GM18508 (cell line): ENCODE results near the gene FAM234A.
"Not testable (repeated sequence)": the region's sequence is repeated elsewhere in the genome, so short reads cannot be mapped to it uniquely, and the experiment has no call there.

Experiments used
- ATAC-seq: cut with Tn5 transposase; IDR thresholded peaks from one replicate; pipeline ENCODE4 v1.9.1; 2021; ENCODE audit warnings: moderate number of reproducible peaks; ENCODE audit not compliant: insufficient read depth, unreplicated experiment

The FAM234A gene, protein sequence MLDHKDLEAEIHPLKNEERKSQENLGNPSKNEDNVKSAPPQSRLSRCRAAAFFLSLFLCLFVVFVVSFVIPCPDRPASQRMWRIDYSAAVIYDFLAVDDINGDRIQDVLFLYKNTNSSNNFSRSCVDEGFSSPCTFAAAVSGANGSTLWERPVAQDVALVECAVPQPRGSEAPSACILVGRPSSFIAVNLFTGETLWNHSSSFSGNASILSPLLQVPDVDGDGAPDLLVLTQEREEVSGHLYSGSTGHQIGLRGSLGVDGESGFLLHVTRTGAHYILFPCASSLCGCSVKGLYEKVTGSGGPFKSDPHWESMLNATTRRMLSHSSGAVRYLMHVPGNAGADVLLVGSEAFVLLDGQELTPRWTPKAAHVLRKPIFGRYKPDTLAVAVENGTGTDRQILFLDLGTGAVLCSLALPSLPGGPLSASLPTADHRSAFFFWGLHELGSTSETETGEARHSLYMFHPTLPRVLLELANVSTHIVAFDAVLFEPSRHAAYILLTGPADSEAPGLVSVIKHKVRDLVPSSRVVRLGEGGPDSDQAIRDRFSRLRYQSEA

DNA sequence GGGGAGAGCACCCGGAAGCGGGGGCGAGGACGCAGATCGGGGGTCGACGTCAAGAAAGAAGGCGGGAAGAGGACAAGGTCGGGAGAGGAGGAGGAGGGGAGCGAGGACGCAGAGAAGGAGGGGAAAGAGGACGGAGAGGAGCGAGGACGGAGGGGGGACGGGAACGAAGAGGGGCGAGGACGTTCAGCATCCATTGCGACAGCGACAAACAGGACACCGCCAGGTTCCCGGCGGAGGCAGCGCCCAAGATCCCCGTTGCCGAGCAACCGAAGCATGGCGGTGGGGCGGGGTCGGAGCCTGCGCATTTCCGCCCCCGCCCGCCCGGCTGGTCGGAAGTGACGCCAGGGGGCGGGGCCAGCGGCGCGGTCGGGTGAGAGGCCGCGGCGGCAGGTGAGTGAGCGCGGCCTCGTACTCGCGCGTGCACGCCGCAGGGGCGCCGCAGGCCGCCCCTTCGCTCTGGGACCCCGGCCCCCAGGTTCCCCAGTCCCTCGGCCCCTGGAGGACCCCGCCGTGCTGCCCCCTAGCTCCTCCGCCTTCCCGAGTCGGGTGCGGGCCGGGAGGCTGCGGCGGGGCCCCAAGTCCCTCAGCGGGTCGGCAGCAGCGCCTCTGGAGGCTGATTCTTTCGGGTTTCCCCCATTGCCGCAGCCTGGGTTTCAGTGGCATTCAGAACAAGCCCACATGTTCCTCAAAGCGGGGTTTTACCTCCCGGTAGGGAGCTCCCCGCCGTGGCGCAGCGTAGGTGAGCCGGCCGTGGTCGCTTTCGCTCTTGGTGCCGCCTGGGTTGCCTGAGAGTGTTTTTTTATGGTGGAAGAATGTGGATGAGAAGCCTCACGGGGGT is at the start of gene FAM234A:
FAM234A (plus strand) TSS at position 354 of the 838 bp plus-strand sequence. CDS start 19,593 bp downstream, outside the sequence.
- peak; percentile 73 for ATAC-seq

DNA sequence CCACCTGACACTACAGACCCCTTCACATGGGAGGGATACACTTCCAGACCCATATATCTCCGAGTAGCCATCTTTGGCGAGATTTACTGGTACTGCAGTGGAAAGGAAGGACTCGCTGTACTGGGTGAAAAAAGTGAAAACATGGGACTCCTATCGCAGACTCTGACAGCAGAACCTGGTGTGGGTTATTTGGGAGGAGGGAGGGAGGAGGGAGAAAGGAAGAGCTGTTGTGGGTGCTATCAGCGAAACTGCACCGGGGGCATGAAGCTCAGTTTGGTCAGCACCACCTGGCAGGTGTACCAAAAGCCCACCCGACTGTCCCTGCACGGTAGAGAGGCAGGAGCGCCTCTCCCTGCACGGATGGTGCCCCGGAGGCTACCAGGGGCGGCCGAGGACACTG is 49.4 kb upstream of the FAM234A start:
- no peak for ATAC-seq

DNA sequence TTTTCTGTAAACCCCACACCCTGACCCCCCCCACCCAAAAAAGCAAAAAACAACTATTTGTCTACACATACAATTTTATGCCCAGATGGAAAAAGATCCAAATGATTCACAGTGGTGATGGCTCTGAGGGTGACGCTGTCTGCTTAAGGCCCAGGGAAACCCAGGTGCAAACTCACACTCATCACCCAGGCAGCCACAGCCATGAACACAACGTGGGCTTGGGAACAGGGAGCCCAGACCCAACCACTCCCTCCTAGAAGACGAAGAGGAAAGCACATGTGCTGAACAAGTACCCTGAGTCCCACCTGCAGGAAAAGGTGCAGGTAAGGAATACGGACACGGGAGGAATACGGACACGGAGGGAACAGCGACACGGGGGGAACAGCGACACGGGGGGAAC is 48.9 kb upstream of the FAM234A start:
- no peak for ATAC-seq

DNA sequence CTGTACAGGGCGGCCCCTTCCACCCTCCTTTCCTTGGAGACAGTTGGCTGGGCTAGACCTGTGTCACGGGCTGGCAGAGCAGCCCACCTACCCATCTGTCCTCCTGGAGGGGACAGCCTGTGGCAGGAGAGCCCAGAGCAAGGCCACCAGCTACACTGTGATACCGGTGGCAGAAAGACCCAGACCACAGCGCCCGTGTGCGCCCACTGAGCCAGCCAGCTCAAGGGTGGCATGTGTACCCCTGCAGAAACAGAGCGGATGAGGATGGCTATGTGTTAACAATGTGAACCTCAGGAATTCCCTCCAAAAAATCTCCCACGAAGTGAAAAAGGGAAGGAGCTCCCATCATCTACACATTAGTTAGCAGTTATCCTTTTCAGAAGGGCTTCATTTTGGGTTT is 47.3 kb upstream of the FAM234A start:
- ATAC-seq, result no peak

DNA sequence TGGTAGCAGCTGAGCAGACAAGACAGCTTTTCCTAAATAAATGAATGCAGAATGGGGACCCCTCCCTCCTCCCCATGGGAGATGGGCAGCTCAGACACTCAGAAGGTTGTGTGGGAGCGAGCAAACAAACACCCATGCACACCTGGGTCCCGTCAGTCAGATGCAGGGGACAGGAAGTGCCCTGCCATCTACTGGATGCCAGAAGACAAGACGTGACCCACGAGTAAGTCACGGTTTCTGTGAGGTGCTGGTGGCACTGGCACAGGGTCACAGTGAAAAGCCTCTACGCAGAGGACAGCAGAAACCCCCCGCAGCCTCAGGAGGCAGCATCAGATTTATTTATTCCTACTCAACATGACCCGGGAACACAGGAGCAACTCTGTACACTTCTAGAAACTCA is 45.9 kb upstream of the FAM234A start:
- ATAC-seq, result no peak

DNA sequence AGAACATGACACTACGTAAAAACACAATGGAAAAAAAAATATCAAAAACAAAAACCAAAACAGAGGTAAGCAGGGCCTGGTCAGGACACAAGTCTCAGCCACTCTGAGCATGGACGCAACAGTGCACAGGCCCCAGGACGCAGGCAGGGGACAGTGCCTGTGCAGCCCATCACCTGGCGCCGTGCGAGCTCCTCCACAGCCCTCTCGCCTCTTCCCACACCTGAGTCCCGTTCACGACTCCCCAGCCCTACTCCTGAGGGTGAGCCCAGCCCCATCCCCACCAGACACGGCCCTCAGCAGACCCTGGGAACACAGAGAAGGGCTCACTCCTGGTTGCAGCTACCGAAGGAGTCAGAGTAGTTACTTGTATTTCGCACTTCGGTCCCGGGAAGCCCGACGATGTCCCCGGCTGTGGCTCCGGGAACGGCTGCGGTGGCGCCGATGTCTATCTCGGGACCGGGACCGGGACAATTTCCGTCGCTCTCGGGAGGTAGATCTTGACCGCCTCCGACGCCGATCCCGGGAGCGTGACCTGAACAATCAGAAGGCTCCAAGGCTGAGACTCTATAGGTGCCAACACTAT is 44.9 kb upstream of the FAM234A start:
- no peak for ATAC-seq

DNA sequence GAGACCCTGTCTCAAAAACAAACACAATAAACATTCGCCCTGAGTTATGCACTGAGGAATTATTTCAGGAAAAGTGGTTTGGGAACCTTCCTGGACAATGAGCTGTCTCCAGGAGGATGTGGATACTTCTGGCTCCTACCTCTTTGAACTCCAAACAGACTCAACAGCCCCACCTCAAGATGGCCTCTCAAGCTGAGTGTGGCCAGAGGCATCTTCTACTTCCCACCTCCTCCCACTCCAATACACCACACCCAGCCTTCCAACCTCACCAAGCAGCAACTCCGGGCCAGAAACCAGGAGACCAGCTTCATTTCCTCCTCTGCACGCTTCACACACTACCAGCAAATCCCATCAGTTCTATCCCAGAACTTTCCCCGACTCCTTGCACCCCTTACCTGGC is 42.8 kb upstream of the FAM234A start:
- ATAC-seq, result no peak

DNA sequence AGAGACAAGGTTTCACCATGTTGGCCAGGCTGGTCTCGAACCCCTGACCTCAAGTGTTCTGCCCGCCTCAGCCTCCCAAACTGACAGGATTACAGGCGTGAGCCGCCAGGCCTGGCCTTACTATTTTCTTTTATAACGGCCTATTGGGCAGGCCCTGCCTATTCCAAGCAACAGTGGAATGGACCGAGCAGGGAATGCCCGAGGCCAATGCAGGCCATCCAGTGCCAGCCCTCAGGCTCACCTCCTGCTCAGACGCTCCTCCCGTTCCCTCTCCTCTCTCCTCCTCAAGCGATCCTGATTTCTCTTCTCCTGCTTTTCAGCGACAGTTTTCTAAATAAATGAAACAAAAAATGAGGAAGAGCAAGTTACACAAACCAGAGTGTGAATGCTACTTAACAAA is 41.9 kb upstream of the FAM234A start:
- no peak for ATAC-seq

DNA sequence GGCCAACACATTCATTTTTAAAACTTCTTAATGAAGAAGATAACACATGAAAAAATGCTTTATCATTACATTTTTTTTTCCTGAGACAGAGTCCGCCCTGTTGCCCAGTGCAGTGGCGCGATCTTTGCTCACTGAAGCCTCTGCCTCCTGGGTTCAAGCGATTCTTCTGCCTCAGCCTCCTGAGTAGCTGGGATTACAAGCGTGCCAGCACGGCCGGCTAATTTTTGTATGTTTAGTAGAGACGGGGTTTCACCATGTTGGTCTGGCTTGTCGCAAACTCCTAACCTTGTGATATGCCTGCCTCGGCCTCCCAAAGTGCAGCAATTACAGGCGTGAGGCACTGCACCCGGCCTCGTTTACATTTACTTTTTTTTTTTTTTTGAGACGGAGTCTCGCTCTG is 41.2 kb upstream of the FAM234A start:
- ATAC-seq, result no peak

DNA sequence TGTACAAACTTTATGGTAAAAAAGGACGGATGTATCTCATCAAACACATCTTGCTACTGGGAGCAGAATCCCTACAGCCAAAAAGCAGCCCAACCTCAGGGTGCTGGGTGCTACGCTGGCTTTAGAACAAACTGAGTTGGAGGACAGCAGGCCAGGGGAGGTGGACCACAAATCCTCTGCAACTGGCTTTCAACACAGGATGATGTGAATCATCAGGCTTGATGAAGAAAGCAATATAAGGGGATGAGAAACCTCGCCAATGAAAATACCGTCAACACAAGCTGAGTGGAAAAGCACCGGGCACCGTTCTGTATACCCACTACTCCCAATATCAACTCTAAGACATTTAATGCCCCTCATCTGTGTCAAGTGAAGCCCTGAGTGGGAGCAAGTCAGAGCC is 40.1 kb upstream of the FAM234A start:
- no peak for ATAC-seq

DNA sequence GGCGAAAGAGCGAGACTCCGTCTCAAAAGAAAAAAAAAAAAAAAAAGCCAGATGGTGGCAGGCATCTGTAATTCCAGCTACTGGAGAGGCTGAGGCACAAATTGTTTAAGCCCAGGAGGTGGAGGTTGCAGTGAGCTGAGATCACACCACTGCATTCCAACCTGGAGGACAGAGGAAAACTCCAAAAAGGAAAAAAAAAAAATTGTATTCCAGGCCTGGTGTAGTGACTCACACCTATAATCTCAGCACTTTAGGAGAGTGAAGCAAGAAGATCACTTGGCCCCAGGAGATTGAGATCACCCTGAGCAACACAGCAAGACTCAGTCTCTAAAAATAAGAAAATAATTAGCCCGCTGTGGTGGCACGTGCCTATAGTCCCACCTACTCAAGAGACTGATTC is 34.2 kb upstream of the FAM234A start:
- ATAC-seq, result no peak

DNA sequence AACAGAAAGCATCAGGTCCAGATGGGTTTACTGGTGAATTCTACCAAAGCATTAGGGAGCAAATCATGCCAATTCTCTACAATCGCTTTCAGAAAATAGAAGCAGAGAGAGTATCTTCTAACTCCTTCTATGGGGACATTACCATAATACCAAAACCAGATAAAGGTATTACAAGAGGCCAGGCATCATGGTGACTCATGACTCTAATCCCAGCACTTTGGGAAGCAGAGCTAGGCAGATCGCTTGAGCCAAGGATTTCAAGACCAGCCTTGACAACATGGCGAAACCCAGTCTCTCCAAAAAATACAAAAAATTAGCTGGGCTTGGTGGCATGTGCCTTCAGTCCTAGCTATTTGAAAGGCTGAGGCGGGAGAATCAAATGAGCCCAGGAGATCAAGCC is 31.4 kb upstream of the FAM234A start:
- no peak for ATAC-seq

DNA sequence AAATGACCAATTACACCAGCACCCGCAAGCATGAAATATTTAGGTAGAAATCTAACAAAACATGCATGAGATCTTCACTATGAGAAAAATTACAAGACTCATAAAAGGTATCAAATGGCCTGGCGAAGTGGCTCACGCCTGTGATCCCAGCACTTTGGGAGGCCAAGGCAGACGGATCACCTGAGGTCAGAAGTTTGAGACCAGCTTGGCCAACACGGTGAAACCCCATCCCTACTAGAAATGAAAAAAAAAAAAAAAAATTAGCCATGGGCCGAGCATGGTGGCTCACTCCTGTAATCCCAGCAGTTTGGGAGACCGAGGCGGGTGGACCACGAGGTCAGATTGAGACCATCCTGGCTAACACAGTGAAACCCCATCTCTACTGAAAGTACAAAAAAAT is 30.6 kb upstream of the FAM234A start:
- not testable (repeated sequence) for ATAC-seq

DNA sequence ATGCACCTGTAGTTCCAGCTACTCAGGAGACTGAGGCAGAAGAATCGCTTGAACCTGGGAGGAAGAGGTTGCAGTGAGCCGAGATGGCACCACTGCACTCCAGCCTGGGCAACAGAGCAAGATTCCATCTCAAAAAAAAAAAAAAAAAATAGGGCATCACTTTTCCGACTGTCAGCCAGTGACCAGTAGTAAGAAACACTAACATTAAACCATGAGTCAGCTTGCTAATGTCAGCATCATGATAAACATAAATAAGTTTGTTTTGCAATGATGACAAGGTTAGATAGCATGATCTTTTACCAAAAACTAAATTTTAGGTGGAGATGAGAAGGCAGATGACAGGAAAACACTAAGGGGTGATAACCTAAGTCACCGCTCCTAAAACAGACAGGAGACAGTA is 25.3 kb upstream of the FAM234A start:
- not testable (repeated sequence) for ATAC-seq

DNA sequence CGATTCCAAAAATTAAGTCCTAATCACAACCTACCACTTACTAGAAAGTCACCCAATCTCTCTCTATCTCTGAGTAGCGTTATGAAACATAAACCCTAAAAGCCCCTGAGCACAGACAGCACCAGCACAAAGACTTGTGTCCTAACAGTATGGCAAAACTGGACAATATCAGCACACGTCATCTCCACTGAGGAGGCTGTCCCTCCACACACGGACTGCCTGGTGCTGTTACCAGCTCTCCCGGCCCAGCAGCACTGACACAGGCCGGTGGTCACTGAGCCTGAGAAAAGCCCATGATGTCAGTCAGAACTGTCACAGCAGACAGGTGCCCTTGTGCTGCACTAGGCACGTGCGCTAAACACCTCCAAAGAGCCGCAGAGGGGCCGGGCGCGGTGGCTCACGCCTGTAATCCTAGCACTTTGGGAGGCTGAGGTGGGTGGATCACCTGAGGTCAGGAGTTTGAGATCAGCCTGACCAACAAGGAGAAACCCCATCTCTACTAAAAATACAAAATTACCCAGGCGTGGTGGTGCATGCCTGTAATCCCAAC is 22.9 kb upstream of the FAM234A start:
- not testable (repeated sequence) for ATAC-seq

DNA sequence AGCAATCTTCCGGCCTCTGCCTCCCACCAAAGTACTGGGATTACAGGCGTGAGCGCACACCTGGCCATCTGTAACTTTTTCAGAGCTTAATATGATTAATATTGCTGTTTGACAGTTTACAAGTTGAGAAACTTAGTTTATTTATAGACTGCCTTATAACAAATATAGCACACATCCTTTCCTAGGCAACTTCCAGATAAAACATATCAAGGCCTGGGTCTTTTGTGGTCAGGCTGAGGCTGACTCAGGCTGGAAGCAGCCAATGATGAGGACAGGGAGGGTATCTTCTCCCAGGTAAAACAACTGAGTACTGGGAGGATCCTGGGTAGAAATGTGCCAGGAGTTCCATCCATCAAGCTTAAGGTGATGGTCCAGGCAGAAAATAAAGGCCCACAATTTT is 21.6 kb upstream of the FAM234A start:
- ATAC-seq, result no peak

DNA sequence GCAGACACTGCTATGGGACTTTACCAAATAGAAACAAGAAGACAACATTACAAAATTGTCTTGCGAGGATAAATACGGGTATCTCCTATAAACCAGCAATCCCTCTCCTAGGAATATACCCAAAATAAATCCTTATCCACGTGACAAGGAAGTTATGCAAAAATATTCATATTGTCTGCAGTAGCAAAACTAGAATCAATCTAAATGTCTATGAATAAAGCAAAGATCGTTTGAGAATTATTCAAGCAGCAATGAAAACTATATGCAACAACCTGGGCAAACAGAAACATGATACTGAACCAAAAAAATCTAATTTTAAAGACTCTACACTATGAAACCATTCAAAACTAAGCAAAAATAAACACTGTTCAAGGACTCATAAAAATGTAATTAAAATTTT is 14.6 kb upstream of the FAM234A start:
- ATAC-seq, result no peak

DNA sequence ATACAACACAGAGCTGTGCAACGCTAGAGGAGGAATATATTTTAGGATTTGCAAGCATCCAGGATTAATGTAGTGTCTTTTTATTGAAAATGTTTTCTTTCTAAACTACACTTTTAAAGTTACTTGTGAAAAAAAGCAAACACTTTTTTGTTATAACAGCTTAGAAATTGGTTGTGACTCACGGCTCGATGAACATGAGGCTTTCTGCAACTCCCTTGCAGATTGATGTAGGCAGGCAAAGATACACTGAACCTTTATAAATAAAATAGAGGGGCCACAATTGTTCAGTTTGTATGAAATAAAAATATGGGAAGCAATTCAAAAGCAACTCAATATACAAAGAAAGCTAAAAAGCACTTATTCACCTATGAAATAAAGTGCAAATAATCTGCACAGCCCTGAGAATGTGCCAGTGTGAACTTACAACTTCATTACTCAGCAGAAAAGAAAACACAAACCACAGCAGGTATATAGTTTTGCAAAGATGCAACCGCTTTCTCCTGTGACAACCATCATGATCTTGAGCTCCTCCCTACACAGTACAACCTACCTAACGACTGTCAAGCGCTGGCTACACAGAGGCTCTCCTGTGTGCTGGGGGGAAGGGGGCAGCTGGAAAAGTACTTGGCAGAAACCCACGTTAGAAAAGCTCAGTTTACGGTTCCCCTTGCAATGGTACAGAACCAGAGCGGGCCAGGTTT is 6.3 kb upstream of the FAM234A start:
- ATAC-seq, result no peak

DNA sequence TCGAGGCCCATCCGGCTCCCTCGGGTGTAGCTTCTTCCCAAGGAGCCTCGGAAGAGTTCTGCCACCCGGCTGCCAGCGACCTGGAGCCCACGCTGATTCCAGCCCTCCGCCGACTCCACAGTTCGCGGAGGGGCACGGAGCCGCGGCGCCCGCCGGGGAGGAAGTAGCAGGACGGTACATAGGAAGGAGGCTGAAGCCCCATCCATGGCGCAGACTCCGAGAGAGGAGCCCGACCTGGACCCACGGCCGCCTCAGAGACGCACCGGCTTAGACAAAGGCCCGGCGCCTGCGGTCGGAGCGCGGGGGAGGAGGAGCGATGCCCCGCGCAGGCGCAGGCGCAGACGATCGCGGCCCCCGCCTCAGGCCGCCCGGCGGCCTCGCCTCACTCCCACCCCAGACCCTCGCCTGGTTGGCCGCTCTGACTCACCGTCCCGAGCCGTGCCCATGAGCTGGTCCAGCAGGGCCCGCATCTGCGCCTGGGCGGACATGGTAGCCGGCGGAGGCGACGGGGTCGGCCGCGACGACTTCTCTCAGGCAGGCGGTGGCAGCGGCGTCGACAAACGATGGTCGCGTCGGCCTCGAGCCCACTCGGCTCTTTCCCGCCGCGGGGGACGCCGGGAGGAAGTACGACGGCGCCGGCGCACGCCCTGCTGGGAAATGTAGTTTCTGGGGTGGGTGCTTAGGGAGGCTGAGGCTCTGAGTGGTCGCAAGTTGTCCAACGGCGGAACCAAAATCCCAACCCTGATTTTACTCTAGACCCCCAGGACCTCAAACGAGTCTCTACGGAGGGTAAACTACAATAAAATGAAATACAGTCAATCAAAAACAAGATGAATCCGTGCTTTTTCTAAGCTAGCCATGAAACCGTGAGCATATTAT is 5.5 kb upstream of the FAM234A start, which contains the start of gene LUC7L:
LUC7L (minus strand) TSS at position 598 of the 879 bp plus-strand sequence; CDS start at position 488, 110 bp downstream.
- ATAC-seq, result no peak
